Hepatic stellate cell (primary cell): ENCODE data around the gene KCTD1.

Experiments used
- DNase-seq: peaks from one replicate; pipeline ENCODE4 v3.0.0; 2011; ENCODE audit warnings: low spot score

The KCTD1 gene

GRCh38 chr18:26424428-26425147 lies 123.8 kb downstream of the KCTD1 start:
- DNase-seq: no peak

GRCh38 chr18:26422472-26423162 lies 125.7 kb downstream of the KCTD1 start:
- no peak for DNase-seq

GRCh38 chr18:26421931-26422330 lies 126.4 kb downstream of the KCTD1 start:
- no peak for DNase-seq

- DNase-seq: no peak
These were observed 126.8 kb downstream of the KCTD1 start for GRCh38 chr18:26421503-26421902.

- no peak for DNase-seq
These were observed 128.6 kb downstream of the KCTD1 start for GRCh38 chr18:26419746-26420145.

GRCh38 chr18:26418225-26418624 lies 130.1 kb downstream of the KCTD1 start:
- DNase-seq: no peak

GRCh38 chr18:26417190-26417589 lies 131.2 kb downstream of the KCTD1 start:
- DNase-seq: no peak

- no peak for DNase-seq
These were observed 131.7 kb downstream of the KCTD1 start for GRCh38 chr18:26416652-26417150.

GRCh38 chr18:26415631-26416030 lies 132.7 kb downstream of the KCTD1 start:
- DNase-seq: no peak

GRCh38 chr18:26414901-26415440 lies 133.4 kb downstream of the KCTD1 start:
- DNase-seq: no peak

GRCh38 chr18:26409091-26409490 lies 139.3 kb downstream of the KCTD1 start:
- no peak for DNase-seq

- DNase-seq: no peak
These were observed 140.4 kb downstream of the KCTD1 start for GRCh38 chr18:26407736-26408601.

- DNase-seq: no peak
These were observed 141.4 kb downstream of the KCTD1 start for GRCh38 chr18:26406854-26407517.

GRCh38 chr18:26406324-26406723 lies 142.0 kb downstream of the KCTD1 start:
- DNase-seq: no peak

- DNase-seq: peak; percentile 31
These were observed 143.1 kb downstream of the KCTD1 start for GRCh38 chr18:26405190-26405801.
